Nephron progenitor cell (in vitro differentiated cells): ENCODE data around the gene SCNM1.

Source experiments
- DNase-seq: peaks from one replicate; pipeline ENCODE4 v3.0.0; 2021
- H3K27ac Mint-ChIP-seq: 2 replicates; pipeline ENCODE4 v1.8.0; 2021; ENCODE audit warnings: mild to moderate bottlenecking, moderate library complexity, mixed read lengths
- H3K27me3 Mint-ChIP-seq: 2 replicates; pipeline ENCODE4 v1.8.0; 2021; ENCODE audit warnings: mild to moderate bottlenecking, low read depth, mixed read lengths; ENCODE audit not compliant: poor library complexity
- H3K36me3 Mint-ChIP-seq: 2 replicates; pipeline ENCODE4 v1.8.0; 2021; ENCODE audit warnings: low read depth, mixed read lengths
- H3K4me1 Mint-ChIP-seq: 2 replicates; pipeline ENCODE4 v1.8.0; 2021; ENCODE audit warnings: mixed read lengths
- H3K4me3 Mint-ChIP-seq: 2 replicates; pipeline ENCODE4 v1.8.0; 2021; ENCODE audit warnings: mild to moderate bottlenecking, moderate library complexity, mixed read lengths
- H3K9me3 Mint-ChIP-seq: 2 replicates; pipeline ENCODE4 v1.8.0; 2021; ENCODE audit warnings: mild to moderate bottlenecking, moderate library complexity, mixed read lengths
- TF ChIP-seq, protein P1 (sequence below): fragments of 200-600 bp; sonication (generic); IDR thresholded peaks from 2 replicates; pipeline ENCODE4 v1.5.0; 2021; ENCODE audit warnings: antibody characterized with exemption

Gene SCNM1

DNA sequence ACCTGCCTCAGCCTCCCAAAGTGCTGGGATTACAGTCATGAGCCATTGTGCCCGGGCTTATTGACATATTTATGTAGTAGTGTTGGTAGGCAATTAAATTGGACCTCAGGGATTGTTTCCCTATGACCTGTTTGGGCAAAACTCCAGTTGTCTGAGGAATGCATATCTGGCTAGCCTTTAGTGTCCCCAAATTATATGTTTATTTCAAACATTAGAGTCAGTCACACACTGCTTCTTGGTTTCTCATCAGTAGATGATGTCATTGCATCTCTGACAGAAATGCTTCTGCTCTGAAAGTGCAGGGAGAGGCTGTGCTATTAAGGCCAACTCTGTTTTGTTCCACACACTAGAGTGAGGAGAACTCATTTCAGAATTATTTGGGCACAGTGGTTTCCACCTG, 44.9 kb downstream of the SCNM1 start:
- H3K36me3 Mint-ChIP-seq: peaks cover 74% of the 10 kb centered on the region

GRCh38 chr1:151211972-151212705, 46.2 kb downstream of the SCNM1 start:
- peaks cover 68% of the 10 kb centered on the region for H3K36me3 Mint-ChIP-seq
- no peaks in the 10 kb centered on the region for H3K27me3 Mint-ChIP-seq
- TF ChIP-seq, protein P1, sequence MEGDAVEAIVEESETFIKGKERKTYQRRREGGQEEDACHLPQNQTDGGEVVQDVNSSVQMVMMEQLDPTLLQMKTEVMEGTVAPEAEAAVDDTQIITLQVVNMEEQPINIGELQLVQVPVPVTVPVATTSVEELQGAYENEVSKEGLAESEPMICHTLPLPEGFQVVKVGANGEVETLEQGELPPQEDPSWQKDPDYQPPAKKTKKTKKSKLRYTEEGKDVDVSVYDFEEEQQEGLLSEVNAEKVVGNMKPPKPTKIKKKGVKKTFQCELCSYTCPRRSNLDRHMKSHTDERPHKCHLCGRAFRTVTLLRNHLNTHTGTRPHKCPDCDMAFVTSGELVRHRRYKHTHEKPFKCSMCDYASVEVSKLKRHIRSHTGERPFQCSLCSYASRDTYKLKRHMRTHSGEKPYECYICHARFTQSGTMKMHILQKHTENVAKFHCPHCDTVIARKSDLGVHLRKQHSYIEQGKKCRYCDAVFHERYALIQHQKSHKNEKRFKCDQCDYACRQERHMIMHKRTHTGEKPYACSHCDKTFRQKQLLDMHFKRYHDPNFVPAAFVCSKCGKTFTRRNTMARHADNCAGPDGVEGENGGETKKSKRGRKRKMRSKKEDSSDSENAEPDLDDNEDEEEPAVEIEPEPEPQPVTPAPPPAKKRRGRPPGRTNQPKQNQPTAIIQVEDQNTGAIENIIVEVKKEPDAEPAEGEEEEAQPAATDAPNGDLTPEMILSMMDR: no peak
- H3K27ac Mint-ChIP-seq: peak overlapping the region; percentile 85
- no peaks in the 10 kb centered on the region for H3K9me3 Mint-ChIP-seq
- no peak for DNase-seq
- H3K4me3 Mint-ChIP-seq: no peak overlapping the region
- peaks cover 7% of the 10 kb centered on the region for H3K4me1 Mint-ChIP-seq

More for the DNA sequence above, 44.9 kb downstream of the SCNM1 start:
- Mint-ChIP-seq H3K27ac (peak overlapping the region; percentile 25), H3K27me3 (no peaks in the 10 kb centered on the region), H3K4me3 (no peak overlapping the region), H3K9me3 (no peaks in the 10 kb centered on the region), H3K4me1 (peaks cover 7% of the 10 kb centered on the region)
- DNase-seq: no peak
- TF ChIP-seq, protein P1: no peak

- no peaks in the 10 kb centered on the region for H3K9me3 Mint-ChIP-seq
- no peak for DNase-seq
- H3K4me1 Mint-ChIP-seq: peaks cover 7% of the 10 kb centered on the region
- TF ChIP-seq, protein P1: no peak
- H3K27ac Mint-ChIP-seq: peak overlapping the region; percentile 89
- peaks cover 63% of the 10 kb centered on the region for H3K36me3 Mint-ChIP-seq
- no peak overlapping the region for H3K4me3 Mint-ChIP-seq
- no peaks in the 10 kb centered on the region for H3K27me3 Mint-ChIP-seq
Measured at GRCh38 chr1:151213560-151213959, 47.6 kb downstream of the SCNM1 start.
